HG02840 (cell line): Measurements from ENCODE around the gene SHLD2.
"Not testable (repeated sequence)": the region's sequence is repeated elsewhere in the genome, so short reads cannot be mapped to it uniquely, and the experiment has no call there.

Source experiments
- ATAC-seq: cut with Tn5 transposase; IDR thresholded peaks from one replicate; pipeline ENCODE4 v1.9.1; 2021; ENCODE audit warnings: mild to moderate bottlenecking, moderate library complexity, moderate number of reproducible peaks; ENCODE audit not compliant: unreplicated experiment, low FRiP score

The SHLD2 gene, protein sequence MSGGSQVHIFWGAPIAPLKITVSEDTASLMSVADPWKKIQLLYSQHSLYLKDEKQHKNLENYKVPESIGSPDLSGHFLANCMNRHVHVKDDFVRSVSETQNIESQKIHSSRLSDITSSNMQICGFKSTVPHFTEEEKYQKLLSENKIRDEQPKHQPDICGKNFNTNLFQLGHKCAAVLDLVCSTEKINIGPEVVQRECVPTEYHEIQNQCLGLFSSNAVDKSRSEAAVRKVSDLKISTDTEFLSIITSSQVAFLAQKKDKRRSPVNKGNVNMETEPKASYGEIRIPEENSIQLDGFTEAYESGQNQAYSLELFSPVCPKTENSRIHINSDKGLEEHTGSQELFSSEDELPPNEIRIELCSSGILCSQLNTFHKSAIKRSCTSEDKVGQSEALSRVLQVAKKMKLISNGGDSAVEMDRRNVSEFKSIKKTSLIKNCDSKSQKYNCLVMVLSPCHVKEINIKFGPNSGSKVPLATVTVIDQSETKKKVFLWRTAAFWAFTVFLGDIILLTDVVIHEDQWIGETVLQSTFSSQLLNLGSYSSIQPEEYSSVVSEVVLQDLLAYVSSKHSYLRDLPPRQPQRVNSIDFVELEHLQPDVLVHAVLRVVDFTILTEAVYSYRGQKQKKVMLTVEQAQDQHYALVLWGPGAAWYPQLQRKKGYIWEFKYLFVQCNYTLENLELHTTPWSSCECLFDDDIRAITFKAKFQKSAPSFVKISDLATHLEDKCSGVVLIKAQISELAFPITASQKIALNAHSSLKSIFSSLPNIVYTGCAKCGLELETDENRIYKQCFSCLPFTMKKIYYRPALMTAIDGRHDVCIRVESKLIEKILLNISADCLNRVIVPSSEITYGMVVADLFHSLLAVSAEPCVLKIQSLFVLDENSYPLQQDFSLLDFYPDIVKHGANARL

DNA sequence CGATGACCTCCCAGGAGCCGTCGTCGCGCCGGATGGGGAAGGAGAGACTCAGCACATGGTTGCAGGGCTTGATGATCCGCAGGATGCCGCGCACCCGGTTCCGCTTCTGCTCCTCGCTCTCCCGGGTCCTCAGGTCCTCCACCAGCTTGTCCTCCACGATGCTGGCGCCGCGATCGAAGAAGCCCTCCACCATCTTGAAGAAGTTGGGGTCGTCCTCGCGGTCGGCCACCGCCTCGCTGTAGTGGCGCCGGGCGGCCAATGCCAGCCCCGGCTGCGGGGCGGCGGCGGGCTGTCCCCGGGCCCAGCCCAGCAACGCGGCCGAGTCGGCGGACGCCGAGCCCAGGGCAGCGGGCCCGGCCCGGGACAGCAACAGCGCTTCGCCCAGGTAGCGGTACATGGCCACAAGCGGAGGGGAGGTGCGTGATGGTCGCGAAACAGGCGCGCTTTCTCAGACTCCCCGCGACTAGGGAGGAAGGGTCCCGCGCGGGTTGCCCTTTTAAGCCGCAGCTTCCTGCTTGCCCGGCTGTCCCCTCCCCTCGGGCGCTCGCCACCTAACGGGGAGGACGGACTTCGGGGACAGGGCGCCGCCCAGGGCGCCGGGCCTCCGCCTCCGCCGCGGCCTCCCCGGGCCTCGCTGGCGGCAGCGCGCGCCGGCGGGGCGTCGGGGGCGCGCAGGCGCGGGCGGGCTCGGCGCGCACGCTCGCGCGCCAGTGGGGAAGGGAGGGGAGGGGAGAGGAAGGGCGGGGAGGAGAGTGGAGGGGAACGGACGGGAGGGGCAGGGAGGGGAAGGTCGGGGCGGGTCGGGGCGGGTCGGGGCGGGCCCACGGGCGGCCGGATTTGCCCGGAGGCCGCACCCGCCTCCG, at the start of gene SHLD2, which contains the start of gene GLUD1:
TSS of gene SHLD2 (plus strand) at position 834 of the 863 bp plus-strand sequence. CDS start 56,149 bp downstream, outside the sequence.
TSS of gene GLUD1 (minus strand) at position 471 of the 863 bp plus-strand sequence. CDS start at position 397, 74 bp downstream.
- ATAC-seq: peak; percentile 63

DNA sequence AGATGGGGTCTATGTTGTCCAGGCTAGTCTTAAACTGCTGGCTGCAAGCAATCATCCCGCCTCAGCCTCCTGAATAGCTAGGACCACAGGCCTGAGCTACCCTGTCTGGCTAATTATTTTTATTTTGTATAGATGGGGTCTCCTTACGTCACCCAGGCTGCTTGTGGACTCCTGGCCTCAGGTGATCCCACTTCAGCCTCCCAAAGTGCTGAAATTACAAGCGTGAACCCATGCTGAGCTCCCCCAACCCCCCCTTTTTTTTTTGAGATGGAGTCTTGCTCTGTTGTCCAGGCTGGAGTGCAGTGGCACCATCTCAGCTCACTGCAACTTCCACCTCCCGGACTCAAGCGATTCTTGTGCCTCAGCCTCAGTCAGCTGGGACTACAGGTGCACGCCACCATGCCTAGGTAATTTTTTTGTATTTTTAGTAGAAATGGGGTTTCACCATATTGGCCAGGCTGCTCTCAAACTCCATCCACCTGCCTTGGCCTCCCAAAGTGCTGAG, 49.5 kb upstream of the SHLD2 start:
- ATAC-seq: no peak

DNA sequence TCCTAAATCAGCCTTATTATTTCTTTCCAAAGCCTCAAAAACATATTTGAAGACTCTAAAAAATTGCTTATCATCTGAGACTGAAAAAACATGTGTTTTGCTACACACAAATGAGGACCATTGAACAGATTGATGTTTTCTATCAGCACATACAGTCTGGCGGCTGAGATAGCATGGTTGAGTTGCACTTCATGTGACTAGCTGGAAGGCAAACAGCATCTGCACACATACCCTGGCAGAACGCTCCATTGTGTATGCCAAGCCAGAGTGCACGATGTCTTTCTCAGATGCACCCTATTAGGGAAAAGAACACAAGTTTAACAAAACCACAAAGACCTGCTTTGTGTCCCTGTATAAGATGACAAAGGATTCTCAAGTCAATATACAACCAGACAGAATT, 41.9 kb upstream of the SHLD2 start:
- no peak for ATAC-seq

DNA sequence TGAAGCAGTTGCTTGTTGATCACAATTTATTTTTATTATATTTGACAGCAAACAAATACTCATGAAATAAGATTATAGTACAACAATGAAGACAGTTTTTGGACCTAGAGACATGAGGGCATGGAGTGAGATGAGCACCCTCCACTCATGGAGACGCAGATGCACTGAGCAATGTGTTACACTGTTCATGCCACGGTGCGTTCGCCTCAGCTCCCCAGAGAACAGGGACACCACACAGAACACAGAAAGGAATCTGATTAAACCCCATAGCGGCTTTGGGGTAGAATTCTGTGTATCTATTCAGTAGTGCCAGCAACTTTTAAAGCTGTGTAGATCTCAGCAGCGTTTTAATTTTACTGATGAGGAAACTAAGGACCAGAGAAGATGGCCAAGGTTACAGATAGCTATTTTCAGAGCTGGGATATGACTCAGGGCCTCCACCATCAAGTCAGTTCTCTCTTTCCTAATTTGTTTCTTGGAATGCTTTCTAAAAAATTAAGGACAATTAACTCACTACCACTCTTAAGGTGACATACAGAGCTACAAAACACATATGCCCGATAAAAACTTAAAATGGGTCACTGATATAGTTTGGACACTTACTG, 41.3 kb upstream of the SHLD2 start:
- no peak for ATAC-seq

DNA sequence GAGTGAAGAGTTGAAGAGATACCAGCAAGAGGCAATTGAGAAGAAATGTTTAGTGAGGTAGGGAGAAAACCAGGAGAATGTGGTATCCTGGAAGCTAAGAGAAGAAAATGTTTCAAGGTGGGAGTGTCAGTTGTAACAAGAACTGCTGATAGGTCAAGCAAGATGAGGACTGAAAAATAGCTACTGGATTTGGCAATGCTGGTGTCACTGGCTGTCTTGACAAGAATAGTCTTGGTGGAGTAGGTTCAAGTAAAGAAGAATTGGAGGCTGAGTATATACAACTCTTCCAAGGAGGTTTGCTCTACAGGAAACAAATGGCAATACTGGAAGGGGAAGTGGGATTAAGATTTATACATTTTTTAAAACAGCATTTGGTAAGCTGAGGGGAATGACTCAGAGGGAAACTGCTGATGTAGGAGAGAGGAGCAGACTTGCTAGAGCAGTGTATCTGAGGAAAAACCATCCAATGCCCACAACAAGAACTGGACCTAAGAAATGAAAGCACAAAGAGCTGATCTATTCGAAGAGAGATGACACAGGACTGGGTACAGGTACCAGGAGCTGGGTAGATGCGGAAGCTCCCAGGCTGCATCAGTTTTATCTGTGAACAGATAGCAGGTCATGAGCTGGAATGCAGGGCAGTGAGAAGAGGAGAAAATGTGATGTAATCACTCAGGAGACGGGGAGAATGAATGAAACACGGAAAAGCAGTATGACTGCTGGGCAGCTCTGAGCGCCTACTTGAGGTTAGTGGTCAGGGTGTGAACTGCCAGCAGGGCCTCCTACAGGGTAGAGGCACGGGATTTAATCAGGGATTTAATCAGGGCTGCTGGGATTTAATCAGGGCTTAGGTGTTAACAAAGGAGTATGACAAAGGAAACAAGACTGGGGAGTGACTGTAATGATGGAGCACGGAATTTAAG, 40.4 kb upstream of the SHLD2 start:
- ATAC-seq: no peak

DNA sequence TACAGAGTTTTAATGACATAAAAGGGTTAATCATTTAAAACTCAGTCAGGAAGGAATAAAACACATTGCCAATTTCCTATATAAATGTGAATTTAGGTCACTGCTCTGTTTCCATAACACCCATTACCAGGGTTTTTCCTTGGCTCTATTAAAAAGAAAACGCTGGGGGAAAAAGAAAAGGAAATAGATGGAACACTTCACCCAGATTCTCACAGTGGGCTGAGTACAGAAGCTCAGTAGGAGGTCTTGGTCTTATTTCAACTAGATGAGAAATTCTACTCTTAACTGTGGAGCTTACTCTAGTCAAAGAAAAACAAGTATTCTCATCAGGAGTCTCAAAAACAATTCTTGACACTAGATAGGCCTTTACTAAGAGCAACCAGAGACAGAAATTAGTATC, 36.8 kb upstream of the SHLD2 start:
- no peak for ATAC-seq

DNA sequence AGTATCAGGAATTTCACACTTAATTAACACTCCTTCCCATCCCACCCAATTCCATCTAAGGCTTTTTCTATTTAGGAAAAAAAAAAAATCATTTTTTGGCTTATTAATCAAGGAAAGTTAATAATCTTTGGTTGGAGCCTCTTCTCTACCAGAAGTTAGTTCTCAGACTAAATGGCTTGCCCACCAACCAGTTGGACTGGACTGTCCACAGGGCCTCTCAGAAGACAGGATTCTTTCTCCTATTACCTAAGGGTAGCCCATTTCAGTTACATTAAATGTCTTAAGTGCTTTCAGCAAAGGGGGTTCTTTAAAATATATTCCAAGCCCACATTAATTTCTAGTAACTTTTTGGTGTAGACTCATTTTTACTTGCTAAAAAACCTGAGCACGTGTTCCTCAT, 35.6 kb upstream of the SHLD2 start:
- ATAC-seq: no peak

DNA sequence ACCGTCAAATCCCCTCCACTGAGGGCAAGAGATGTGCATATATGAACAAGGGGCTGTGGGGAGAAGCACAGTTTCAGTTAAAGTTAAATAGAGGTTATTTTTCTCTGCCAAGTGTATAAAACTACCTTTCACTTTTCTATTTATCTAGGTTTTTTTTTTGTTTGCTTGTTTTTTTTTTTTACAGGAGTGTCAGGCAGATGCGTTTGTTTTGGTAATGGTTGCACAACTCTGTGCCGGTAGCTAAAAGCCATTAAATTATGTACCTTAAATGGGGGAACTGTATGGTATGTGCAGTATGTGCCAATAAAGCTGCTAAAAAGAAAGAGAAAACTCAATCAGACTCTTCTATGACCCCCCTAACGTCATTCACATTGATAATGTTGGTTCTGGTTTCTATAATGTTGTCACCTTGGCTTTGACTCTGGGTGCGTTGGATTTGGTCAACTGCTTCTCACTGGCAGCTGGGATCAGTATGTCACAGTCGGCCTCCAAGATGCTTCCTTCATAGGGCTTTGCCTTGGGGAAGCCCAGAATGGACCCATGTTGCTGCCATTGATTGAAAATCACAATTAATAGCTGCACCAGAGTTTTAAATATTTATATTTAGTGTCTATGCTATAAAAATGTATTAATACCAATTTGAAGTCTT, 34.6 kb upstream of the SHLD2 start:
- no peak for ATAC-seq

DNA sequence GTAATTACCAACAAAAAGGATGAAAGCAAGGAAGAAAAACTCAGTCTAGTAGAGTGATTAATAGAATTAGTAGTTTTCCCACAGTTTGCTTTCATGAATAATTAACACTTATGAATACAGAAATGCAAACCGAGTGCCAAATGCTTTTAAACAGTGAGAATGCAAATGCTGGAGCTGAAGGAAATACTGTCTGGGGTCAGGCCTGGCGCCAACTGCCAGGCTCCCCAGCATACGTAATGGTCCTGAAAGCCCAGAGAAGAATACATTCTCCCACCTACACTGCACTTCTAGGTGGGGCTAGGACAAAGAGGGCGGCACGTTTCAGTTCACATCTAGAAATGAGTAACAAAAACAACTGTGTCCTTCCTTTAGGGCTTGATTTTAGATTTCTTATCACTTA, 30.4 kb upstream of the SHLD2 start:
- no peak for ATAC-seq

DNA sequence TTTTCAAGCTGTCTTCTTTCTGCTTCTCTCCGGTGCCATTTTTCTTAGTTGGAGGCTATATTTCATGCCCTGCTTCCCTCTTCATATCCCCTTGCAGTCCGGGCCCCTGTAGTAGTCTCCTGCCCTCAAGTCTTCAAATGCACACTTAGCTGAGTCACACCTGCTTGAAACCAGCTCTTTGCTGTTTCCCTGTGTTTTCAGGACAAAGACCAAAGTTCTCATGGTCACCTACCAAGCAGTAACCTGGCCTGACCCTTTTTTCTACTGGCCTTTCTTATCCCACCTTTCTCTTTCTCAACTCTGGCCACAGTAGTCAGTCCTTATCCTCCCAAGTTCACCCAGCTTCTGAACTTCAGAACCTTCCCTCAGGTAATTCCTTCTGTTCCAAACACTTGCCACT, 28.8 kb upstream of the SHLD2 start:
- no peak for ATAC-seq

DNA sequence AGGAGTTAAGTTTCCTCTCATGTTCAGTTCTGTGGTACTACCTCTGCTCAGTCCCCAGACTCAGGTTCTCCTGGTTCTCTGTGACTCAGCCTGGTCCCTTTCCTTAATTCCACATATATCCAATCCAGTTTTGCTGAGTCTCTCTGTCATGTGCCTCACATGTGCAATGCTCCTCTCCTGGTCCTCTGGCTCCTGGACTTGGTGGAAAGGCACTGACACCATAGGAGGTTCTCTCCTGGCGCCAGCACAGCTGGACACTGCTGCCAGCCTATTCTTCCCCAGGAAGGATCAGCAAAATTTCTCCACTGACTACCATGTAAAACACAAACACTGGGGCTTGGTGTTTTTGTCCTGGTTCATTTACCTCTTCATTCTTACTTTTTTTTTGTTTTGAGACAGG, 28.1 kb upstream of the SHLD2 start:
- no peak for ATAC-seq

DNA sequence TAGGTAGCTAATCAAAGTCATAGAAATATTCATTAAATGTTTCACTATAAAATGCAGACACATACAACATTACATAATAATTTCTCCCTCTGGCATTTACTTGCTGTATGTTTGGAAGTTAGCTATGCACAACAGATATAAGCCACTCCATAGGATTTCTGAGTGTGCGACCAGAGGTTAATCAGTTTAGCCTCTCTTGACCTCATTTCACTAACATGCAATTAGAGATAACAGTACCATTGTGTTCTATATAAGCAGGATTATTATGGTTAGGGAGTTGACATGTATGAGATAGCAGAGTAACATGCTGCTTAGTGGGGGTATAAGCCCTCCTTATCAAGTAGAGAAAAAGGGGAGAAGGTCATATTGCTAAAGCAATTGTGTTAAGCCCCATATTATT, 26.7 kb upstream of the SHLD2 start:
- ATAC-seq: no peak

DNA sequence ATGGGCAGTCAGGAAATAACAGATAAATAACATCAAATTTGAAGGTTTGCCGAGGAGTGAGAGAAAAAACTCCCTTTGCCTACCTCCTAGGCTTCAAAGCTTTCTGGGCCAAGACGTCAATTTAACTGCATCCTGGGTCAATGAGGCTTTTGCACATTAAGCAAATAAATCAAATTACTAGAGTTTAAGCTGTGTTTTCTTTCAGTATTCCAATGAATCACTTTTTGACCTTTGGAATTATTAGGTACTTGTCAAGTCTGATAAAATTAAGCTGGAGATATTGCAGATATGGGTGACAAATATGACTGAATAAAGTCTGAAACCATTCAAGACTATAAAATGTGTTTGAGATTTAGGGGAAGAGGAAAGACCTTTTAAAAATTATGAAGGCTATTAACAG, 22.6 kb upstream of the SHLD2 start:
- ATAC-seq: no peak

DNA sequence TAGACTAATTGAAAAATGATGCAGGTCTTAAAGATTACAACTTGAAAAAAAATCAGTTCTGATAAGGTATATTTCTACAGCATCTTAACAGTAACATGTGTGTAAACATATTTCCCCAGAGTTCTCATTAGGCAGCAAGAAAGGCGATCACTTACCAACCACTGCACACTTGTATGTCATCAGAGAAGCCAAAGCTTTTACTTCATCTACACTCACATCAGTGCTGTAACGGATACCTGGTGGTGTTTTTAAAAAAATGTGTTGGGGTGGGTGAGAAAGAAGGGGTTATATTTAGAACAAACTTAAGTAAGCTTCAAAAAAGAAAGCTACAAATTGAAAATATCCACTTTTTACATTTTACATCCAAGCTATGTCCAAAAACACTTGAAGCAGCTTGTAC, 18.6 kb upstream of the SHLD2 start:
- ATAC-seq: not testable (repeated sequence)

DNA sequence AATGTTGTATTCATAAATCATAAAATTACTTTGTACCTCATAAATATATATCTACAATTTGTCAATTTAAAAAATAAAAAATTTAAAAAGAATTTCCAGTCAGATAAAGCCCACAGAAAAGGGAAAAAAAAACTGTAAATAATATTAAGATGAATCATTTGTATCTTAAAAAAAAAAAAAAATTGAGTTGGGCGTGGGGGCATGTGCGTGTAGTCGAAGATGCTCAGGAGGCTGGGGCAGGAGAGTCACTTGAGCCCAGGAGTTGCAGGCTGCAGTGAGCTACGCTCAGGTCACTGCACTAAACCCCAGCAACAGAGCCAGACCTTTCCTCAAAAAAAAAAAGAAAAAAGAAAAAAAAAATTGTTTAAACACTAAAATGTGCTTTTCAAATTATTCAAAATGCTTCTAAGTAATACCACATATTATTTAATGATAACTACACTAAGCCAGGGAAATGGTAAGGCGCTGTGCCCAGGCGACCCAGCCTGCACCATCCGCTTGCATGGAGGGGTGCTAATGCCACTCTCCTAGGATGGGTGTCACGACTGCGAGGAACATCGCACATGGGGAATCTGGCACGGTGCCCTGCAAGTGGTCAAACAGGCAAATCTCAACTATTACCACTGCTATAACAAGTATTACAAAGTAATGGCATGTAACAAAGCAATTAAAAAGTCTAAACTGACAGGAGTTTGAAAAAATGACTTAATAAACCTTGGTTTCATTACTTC, 15.7 kb upstream of the SHLD2 start:
- ATAC-seq: no peak

DNA sequence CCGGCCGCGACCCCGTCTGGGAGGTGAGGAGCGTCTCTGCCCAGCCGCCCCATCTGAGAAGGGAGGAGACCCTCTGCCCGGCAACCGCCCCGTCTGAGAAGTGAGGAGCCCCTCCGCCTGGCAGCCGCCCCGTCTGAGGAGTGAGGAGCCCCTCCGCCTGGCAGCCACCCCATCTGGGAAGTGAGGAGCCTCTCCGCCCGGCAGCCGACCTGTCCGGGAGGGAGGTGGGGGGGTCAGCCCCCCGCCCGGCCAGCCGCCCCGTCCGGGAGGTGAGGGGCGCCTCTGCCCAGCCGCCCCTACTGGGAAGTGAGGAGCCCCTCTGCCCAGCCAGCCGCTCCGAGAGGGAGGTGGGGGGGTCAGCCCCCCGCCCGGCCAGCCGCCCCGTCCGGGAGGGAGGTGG, 14.4 kb upstream of the SHLD2 start:
- ATAC-seq: not testable (repeated sequence)

DNA sequence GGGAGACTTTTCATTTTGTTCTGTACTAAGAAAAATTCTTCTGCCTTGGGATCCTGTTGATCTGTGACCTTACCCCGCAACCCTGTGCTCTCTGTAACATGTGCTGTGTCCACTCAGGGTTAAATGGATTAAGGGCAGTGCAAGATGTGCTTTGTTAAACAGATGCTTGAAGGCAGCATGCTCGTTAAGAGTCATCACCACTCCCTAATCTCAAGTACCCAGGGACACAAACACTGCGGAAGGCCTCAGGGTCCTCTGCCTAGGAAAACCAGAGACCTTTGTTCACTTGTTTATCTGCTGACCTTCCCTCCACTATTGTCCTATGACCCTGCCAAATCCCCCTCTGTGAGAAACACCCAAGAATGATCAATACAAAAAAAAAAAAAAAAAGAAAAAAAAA, 13.4 kb upstream of the SHLD2 start:
- ATAC-seq: not testable (repeated sequence)

DNA sequence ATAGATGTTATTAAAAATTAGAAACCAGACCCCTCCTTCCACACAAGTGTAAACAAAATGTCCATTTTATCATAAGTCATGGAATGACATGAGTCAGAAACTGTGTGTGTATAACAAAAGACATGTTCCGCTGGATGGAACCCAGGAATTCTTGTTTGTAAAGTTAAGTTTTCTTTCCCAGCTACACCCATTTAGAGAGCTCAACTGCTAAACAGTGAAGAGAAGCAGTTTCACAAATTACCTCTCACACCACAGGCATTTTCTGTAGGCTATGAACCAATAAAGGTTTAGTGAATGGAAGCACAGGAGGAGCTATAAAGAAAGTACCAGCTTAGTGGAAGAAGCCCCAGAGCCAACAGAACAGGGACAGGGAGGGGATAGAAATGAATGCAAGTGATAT, 12.8 kb upstream of the SHLD2 start:
- ATAC-seq: not testable (repeated sequence)
